ENCODE measurements around the gene ATP6V1G2.

ATP6V1G2 gene

DNA sequence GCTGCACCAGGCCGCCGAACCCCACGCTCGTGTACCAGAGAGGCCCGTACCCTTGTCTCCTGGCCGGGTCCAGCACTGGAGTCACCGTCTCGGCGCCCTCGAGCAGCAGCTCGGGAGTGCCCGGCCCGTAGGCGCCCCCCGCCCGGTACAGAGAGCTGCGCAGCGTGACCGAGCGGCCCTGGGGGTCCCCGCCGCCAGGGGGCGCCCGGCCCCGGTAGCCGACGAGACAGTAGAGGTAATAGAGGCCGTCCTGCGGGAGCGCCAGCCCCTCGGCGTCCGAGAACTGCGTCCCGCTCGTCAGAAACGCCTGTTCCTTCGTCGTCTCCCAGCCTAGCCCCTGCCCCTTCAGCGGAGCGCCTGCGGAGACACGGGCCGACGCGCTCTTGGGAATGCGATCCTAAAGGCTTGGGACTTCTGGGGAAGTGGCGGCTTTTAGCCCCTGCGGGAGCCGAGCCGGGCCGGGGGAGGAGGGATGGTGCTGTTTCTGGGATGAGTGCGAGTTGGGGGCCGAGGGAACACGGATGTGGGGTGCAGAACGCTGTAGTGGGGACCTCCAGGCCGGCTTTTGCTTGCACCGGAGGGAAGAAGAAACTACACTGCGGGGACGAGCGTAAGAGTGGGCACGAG is 34.5 kb upstream of the ATP6V1G2 start:
- no peaks in the 10 kb centered on the region for H3K36me3 ChIP-seq
- no peaks in the 10 kb centered on the region for H3K27me3 ChIP-seq (ENCODE audit: insufficient read depth, low read depth, severe bottlenecking)
- DNase-seq, result peak; percentile 96
- no peaks in the 10 kb centered on the region for H3K9me3 ChIP-seq (ENCODE audit: severe bottlenecking)
- H3K4me3 ChIP-seq (ENCODE audit: low read depth, low read length), result peak overlapping the region; percentile 76
- TF ChIP-seq, protein P1, sequence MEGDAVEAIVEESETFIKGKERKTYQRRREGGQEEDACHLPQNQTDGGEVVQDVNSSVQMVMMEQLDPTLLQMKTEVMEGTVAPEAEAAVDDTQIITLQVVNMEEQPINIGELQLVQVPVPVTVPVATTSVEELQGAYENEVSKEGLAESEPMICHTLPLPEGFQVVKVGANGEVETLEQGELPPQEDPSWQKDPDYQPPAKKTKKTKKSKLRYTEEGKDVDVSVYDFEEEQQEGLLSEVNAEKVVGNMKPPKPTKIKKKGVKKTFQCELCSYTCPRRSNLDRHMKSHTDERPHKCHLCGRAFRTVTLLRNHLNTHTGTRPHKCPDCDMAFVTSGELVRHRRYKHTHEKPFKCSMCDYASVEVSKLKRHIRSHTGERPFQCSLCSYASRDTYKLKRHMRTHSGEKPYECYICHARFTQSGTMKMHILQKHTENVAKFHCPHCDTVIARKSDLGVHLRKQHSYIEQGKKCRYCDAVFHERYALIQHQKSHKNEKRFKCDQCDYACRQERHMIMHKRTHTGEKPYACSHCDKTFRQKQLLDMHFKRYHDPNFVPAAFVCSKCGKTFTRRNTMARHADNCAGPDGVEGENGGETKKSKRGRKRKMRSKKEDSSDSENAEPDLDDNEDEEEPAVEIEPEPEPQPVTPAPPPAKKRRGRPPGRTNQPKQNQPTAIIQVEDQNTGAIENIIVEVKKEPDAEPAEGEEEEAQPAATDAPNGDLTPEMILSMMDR (IDR thresholded peaks at IDR 0.05; ENCODE audit: low read depth, low read length), result peak; percentile 98
- H3K27ac ChIP-seq, result peak overlapping the region; percentile 44

DNA sequence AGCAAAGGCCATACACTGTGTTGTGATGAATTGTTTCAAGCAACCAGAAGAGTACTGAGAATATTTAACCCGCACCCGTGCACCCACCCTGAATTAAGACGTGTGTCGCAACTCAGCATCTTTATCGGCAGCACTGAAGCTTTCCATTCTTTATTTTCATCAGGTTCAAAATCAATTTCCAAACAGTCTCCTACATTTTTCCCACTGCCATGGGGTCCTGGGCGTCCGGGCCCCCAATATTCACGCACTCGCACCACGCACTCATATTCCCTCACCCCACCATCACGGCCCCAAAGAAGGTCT is 34.0 kb upstream of the ATP6V1G2 start:
- no peaks in the 10 kb centered on the region for H3K9me3 ChIP-seq (ENCODE audit: severe bottlenecking)
- H3K27me3 ChIP-seq (ENCODE audit: insufficient read depth, low read depth, severe bottlenecking), result no peaks in the 10 kb centered on the region
- H3K36me3 ChIP-seq, result no peaks in the 10 kb centered on the region
- no peak for DNase-seq
- no peak overlapping the region for H3K27ac ChIP-seq
- TF ChIP-seq, protein P1 (IDR thresholded peaks at IDR 0.05; ENCODE audit: low read depth, low read length), result no peak
- peak overlapping the region; percentile 76 for H3K4me3 ChIP-seq (ENCODE audit: low read depth, low read length)

DNA sequence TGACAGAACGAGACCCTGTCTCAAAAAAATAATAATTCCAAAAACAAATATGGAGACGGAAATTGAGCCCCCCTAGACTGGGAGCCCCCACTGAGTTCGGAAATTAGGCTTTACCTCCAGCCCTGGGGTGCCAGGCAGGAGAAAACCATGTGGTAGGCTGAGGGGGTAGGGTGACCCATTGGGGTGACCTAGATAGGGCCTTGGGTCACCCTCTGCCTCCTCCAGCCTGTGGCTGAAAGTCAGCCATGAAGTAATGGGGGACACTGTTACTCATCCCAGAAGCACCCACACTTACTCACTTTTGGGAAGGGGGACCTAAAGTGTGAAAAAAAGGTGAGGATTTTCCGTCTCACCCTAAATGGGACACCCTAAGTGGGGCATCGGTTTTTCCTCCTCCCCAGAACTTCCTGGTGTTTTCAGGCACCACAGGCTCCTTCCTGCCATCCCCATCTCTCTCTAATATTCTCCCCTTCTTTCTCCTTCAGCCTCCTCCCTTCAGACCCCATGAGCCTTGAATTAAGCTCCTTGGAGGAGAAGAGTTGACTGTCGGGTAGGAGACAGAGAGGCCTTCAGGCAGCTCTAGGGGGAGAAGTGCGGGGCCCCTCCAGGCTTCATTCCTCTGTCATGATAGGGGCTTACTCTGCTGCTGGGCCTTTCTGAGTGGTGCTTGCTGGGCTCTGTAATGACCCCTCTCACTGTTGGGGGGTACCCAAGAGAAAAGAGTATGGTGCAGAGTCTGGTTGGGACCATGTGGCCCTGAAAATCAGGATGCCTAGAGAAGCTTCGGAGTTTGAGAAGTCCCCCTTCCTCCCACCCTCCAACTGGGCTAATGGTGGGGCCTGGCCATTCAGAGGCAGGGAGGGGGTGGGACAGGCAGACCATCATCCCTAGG is 33.4 kb upstream of the ATP6V1G2 start:
- DNase-seq, result no peak
- H3K36me3 ChIP-seq, result no peaks in the 10 kb centered on the region
- H3K27ac ChIP-seq, result no peak overlapping the region
- no peaks in the 10 kb centered on the region for H3K27me3 ChIP-seq (ENCODE audit: insufficient read depth, low read depth, severe bottlenecking)
- no peaks in the 10 kb centered on the region for H3K9me3 ChIP-seq (ENCODE audit: severe bottlenecking)
- TF ChIP-seq, protein P1 (IDR thresholded peaks at IDR 0.05; ENCODE audit: low read depth, low read length), result no peak
- no peak overlapping the region for H3K4me3 ChIP-seq (ENCODE audit: low read depth, low read length)

- TF ChIP-seq, protein P1 (IDR thresholded peaks at IDR 0.05; ENCODE audit: low read depth, low read length), result no peak
- no peaks in the 10 kb centered on the region for H3K9me3 ChIP-seq (ENCODE audit: severe bottlenecking)
- no peak overlapping the region for H3K4me3 ChIP-seq (ENCODE audit: low read depth, low read length)
- no peak for DNase-seq
- H3K27ac ChIP-seq, result no peak overlapping the region
- no peaks in the 10 kb centered on the region for H3K36me3 ChIP-seq
- no peaks in the 10 kb centered on the region for H3K27me3 ChIP-seq (ENCODE audit: insufficient read depth, low read depth, severe bottlenecking)
These were observed 32.7 kb upstream of the ATP6V1G2 start for GRCh38 chr6:31579119-31579505.

- Histone ChIP-seq H3K4me3 (ENCODE audit: low read depth, low read length) (no peak overlapping the region), H3K27ac (no peak overlapping the region), H3K36me3 (no peaks in the 10 kb centered on the region), H3K27me3 (ENCODE audit: insufficient read depth, low read depth, severe bottlenecking) (no peaks in the 10 kb centered on the region), H3K9me3 (ENCODE audit: severe bottlenecking) (no peaks in the 10 kb centered on the region)
- TF ChIP-seq, protein P1 (IDR thresholded peaks at IDR 0.05; ENCODE audit: low read depth, low read length), result no peak
- no peak for DNase-seq
These were observed 32.0 kb upstream of the ATP6V1G2 start for GRCh38 chr6:31578184-31579118.
